HG03064 (cell line): ENCODE data around the gene PABPN1L.

Experiments used
- ATAC-seq: cut with Tn5 transposase; IDR thresholded peaks from one replicate; pipeline ENCODE4 v1.9.1; 2021; ENCODE audit warnings: low read depth; ENCODE audit not compliant: unreplicated experiment

Gene PABPN1L

DNA sequence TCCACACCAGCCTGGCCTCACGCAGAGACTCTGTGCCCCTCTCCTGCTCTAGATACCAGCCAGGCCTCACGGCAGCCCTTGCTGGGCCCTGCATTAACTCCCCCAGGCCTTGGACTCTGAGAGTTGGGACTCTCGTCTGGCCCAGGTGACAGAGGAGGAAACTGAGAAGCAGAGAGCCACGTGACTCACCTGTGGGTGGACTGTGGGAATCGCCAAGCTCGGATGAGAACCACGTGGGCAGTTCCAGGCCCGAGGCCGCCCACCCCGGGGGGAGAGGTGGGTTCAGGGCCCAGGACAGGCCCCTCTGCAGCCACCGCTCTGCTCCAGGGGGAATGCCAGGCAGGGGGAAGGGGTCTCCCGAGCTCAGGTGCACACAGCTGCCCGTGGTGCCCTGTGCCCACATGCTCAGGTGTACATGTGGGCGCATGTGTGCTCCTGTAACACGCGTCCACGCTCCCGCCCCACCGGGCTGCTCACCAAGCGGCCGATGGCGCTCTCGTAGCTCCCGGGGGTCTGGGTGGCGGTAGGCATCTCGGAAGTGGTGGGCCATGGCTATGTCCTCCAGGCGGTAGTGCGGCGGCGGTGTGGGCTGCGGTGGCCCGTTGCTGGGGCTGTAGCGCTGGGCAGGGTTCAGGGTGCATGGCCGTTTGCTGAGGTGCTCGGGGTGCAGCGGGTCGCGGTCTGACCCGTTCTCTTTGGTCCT, 18.3 kb upstream of the PABPN1L start:
- ATAC-seq = no peak

DNA sequence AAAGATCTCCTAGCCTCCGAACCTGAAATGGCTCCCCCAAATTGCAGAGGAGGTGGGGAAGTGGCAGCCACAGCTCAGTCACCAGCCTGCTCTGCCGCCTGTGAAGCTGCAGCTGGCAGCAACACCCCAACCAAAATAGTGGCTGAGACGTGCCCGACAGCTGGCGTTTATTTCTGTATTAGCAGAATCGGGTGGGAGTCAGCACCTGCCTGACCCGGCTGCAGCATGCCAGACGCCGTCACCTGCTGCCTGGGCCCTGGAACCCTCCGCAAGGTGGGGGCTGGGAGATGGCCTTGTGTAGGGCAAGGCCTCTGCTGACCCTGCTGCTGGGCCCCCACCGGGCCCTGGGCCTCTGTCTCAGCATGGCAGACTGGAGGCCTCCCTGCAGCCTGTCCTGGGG, 17.5 kb upstream of the PABPN1L start:
- ATAC-seq = no peak

DNA sequence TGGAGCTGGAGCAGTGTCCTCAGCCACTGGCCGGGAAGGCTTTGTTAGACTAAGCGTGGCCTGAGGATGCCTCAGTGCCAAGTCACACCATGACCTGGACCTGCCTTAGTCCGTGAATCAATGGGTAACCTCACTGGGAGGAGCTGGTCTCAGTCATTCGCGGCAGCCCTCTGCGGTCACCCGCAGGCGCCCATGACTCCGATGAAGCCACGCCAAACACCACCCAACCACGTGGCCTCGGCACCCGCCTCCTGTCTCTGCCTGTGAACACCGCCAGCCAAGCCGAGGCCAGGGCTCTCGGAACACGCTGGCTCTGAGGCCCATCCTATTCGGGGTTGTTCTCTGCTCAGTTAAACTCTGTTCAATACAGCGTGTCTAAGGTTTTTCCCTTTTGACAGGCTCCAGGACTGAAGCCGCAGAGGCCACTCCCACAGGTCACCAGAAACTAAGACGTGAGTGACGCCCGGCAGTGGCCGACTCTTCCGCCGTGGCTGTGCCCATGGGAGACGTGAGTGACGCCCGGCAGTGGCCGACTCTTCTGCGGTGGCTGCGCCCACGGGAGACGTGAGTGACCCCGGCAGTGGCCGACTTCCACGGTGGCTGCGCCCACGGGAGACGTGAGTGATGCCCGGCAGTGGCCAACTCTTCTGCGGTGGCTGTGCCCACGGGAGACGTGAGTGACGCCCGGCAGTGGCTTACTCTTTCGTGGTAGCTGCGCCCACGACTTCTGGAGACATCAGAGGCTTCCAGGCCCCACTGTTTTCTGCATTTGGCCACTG, 16.8 kb upstream of the PABPN1L start:
- ATAC-seq = no peak

DNA sequence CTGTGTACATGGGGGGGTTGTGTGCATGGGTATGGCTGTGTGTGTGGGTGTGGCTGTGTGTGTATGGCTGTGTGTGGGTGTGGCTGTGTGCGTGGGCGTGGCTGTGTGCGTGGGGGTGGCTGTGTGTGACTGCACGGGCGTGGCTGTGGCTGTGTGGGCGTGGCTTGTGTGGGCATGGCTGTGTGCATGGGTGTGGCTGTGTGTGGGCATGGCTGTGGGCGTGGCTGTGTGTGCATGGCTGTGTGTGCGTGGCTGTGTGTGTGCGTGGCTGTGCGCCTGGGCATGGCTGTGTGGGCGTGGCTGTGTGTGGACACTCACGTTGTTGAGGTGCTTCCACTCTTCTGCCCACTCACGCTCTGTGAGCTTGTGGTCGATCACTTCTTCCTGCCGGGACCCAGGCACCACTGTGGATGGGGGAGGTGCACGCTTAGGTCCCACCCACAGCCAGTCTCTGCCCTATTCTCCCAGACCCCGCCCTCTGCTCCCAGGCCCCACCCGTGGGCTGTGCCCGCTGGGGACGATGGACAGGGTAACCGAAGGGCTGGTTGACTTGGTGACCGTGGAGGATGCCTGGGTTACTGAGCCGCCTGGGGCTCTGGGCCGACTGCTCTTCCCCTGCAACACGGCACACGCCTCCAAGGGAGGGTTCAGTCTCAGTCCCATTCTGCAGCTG, 16.0 kb upstream of the PABPN1L start:
- no peak for ATAC-seq

DNA sequence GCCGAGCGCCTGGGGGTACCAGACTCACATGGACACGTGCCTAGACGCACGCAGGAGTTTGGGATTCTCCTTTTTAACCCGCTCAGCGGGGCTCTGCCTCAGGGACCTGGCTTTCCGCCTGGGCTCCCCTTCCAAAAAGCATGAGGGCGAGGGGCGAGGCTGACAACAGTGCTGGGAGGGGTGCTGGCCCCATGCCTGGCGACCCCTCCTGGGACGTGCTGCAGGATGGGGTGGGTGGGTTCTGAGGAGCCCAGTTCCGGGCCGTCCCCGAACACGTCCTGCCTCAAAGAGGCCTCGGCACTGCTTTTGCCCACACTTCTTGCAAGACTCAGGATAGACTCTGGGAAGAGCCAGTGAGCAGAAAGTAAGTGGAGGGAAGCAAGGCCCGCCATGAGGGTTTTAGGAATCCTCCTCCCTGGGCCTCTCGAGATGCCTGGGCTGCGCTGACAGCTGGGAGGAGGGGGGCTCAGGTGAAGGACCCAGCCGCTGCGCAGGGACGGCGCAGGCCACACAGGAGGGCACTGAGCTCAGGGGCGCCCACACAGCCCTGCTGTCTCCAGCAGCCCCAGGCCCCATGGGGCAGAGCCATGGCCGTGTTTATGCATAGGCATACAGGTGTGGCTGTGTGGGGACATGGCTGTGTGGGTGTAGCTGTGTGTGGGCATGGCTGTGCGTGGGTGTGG, 15.4 kb upstream of the PABPN1L start:
- ATAC-seq = no peak

DNA sequence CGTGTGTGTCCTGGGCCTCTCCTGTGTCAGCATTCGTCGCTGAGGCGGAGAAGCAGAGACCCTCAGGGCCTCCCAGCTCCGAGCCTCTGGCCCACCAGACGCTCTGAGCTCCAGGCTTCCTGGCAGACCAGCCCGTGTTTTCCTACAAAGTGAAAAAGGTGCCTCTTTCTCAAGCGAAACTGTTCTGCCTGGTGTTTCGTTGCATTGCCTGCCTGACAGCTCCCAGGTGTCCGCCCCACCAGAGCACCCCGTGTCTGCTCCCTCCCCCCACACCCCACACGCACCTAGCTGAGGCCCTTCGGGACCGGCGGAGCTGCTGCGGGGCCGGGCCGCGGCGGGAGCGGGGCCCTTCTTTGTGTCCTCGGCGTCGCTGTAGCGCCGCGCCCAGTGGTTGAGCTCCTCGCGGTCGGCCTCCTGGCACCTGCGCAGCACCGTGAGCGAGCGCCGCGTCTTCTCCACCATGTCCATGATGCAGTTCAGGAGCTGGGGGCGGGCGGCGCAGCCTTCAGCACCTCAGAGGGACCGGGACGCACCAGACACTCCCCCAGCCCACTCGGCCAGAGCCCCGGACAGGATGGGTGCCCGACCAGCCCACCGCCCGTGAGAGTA, 14.7 kb upstream of the PABPN1L start:
- no peak for ATAC-seq

DNA sequence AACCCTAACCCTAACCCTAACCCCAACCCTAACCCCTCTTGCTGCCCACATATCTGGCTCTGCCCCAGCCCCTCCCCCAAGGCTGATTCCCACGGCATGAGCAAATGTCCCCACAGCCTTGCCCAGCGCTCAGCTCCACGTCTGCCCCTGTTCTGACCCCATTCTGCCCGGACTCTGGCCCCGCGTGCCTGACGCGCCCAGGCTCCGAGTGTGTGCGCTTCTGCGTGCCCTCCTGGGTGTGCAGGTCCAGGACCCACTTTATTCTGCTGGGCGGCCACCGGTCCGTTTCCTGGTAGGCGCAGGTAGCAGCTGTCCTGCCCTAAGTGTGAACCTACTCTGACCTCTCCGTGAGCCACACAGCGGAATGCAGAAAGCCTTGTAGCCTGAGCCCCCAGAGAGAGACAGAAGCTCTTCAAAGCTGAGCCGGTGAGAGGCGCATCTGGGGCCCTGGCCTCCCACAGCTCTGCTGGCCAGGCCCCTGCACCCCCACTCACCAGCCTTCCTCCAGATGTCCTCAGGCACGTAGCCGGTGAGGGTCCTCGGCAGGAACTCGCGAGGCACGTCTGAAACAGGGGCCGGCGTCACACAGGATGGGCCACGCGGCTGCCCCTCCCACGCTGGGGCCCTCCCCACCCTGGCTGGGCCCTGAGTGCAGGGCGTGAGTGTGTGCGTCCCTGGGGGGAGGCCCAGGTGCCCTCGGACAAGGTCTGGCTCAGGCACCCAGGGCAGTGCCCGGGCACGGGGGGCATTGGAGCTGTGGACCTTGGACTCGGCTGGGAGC, 14.0 kb upstream of the PABPN1L start:
- no peak for ATAC-seq

DNA sequence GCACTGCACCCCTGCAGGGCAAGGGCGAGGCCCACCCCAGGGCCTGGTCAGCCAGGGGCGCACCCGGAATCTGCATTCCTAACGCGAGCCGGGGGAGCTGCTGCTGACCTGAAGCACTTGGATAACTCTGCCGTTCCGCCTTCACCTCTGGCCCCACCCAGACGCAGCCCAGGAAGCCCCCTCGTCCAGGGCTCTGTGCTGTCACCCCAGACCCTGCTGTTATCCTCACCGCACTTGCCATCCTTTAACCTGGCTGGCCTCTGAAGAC, 13.3 kb upstream of the PABPN1L start:
- no peak for ATAC-seq

DNA sequence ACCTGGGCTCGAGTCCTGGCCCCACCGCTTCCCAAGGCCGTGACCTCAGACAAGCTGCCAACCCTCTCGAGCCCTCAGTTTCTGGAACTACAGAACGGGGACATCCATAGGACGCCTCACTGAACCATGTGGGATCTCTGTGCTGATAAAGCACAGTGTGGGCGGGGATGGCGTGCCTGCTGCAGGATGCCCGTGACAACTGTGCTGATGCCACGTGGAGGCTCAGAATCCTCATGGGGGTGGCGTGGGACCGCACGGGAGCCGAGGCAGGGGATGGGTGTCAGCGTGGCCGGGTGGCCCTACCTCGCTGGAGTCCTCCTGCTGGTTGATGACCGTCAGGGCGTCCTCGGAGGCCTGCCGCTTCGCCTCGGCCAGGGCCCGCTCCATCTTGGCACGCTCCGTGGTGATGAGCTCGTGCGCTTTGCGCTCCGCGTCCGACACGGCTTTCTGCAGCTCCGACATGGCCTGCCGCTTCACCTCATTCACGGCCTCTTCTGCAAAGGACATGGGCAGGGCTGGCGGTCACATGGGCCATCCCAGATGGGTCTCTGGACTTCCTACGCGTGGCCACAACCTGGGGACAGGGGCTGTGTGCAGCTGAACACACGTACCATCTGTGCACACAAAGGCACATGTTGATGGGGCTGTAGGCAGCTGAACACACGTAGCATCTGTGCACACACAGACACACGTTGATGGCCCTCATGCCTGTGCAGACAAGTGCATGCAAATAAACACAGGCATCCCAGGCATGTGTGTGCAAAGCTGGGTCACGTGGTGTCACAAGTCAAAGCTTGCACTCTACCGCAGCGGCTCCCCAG, 12.7 kb upstream of the PABPN1L start:
- ATAC-seq = no peak

DNA sequence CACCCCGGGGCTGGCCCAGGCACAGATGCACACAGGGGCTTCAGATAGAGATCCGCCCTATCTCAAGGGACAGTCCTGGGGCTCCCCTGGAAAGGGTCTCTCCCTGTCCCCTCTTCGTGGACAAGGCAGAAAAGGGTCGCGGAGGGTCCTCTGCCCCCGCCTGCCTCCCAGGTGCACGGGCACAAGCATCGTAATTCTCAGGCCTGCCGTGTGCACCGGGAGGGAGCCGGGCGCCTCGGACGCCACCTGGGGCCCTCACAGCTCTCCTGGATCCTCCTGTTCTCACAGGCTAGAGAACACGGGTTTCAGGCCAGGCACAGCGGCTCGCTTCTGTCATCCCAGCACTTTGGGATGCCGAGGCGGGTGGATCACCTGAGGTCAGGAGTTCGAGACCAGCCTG, 11.9 kb upstream of the PABPN1L start:
- no peak for ATAC-seq

DNA sequence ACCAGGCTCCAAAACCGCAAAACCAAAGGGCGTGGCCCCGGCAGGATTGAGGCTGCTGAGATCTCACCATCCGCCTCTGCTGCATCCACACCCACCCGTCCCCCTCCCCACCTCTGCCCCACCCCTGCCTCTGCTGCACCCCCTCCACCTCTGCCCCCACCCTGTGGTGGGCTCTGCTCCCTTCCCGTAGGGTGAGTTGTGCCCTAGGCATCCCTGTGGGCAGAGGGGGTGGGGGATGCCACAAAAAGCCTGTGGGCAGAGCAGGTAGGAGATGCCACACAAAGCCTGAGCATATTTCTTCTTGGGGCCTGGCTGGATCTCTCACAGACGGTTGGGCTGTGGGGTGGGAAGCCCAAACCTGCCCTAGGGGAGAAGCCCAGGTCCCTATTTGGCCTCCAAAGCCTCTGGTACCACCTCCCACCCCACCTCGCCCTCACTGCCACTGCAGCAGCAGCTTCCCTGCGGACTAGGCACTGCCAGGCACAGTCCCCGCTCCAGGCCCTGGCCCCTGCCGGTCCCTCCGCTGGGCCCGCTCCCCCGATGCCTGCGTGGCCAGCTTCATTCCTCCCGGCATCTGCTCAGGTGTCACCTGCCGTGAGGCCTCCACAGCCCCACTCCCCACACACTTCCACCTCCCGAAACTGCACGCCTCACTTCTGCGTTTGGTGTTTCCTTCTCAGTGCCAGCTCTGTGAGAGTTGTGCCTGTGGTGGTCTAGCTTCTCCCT, 11.3 kb upstream of the PABPN1L start:
- ATAC-seq = no peak

DNA sequence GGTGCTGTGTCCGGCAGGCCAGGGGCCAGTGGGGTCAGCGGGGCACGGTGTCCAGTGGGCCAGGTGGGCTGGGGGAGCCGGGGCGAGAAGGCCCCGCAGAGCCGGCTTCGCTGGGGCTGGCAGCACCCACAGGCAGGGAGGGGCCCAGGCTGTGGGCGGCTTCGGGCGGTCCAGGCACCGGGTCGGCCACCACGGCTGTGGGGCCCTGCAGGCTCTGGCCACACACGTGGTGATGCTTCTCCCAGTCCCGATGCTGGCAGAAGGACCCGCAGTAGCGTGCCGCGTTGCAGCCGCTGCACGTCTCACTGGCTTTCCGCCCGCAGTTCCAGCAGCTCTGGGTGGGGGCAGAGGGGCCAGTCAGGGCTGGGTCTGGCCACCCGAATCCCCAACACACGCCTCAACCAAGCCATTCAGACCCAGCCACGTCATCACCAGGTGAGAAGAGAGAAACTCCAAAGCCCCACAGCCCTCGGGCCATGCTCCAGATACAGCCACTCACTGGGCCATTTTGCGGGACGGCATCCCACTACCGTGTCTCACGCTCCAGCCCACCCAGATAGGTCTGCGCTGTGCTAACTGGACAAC, 10.6 kb upstream of the PABPN1L start:
- no peak for ATAC-seq

DNA sequence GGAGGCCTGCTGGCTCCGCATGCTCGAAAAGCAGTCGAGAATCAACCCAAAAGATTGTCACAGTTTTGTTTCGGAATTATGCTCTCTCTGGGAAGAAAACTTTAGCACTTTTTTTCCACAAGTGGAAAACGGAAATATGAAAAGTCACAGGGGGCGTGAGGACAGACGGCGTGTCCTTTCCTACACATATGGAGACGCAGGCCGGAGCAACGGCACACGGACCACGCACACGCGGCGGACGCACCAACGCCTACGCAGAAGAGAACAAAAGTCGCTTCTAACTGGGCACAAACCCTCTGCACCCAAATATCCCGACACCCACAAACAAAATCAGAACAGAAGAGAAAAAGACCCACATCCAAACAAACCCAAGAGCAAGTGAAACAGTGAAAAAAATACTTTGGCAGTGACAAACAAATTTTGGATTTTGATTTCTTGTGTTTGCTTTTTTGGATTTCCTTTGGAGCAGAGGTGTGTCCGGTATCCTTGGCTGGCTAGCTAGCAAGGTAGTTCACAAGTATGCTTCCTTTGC, 9.3 kb upstream of the PABPN1L start:
- ATAC-seq = no peak

DNA sequence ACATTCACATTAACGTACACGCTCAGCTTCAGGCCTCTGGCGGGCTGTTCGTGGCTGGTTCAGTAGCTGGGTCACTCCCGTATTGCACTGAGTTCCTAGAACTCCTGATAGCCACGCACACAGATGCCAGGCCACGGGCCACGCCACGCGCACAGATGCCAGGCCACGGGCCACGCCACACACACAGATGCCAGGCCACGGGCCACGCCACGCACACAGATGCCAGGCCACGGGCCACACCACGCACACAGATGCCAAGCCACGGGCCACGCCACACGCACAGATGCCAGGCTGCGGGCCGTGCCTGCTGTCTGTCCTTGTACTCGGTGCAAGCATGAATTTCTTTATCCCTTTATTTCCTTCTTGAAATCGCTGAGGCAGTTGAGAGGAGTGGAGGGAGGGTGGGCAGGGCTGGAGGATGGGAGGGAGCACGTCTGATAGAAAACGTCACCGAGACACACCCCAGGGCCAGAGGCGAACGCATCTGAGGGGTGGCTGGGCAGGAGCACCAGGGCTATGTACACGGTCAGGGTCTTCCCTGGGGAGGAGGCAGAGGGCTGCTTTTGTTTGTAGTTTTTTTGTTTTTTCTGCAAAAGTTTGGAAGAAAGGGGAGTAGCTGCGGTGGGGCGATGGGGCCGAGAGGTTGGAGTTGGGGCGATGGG, 8.6 kb upstream of the PABPN1L start:
- ATAC-seq = no peak

DNA sequence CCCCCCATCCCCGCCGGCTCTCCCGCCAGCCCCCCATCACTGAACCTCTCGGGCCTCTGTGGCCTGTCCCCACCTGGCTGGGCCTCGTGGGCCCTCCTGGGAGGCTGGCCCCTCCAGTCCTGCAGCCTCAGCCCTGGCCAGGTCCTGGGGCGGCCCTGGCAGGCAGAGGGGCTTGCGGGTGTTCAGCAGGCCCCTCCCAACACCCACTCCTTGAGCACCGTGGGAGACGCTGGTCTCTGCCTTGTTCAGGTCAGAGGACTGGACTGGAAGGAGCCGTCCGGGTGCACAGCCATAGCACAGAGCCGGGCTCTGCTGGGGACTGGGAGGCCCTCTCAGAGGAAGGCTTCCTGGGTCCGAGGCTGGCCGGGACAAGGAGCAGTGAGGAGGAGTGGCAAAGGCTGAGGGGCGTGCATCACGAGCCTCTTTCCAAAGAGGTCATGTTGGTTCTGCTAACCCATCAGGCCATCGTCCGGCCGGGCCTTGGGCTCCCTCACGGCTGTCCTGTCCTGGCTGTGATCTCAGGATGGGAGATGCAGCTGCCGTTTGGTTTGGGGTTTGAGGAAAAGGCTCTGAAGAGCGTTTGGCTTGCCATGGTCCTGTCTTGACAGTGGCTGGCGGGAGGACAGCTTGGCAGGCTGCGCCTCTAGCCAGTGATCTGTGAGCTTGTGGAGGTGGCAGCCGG, 6.3 kb upstream of the PABPN1L start:
- ATAC-seq = no peak

DNA sequence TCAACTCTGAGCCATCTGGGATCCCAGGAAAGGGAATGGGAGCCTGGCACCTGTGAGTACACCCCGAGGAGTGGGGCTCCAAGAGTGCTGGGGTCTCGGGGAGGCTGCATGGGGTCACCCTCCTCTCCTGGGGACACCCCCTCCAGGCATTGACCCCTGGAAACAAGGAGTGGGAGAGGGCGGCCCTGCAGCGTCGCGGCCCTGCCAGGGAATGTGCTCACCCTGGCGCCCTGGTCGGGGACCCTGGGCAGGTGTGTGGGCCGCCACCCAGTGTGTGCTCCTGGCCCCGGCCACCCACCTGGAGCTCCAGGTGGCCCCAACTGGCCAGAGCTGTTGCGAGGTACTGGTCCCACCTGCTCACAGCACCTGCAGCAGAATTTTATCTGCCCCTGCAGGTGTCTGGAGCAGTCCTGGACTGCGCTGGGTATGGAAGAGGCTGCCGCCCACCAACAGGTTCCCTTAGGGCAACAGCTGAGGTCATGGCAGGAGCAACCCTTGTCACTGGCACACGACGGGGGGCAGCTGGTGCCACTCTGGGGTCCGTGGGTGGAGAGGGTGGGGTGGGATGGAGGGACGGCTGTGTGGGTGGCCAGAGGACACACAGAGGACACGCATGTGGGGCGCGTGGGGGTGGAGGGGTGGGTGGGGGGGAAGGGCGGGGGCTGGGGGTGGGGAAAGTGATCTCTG, 5.4 kb upstream of the PABPN1L start:
- ATAC-seq = no peak

DNA sequence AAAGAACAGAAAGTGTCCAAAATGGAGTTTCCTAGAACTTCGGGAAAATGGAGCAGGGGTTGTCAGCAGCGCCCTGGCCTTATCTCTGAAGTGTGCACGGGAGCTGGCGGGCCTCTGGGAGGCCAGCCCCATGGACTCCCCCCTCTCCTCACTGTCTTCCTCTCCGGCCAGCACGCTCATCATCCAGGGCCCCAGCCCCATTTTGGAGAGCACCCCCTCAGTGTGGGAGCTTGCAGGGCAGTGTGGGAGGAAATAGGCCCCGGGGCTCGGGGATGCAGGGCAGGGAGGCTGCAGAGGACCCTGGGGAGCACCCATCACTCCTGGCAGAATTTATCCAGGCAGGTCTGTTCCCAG, 4.9 kb upstream of the PABPN1L start:
- no peak for ATAC-seq
